Fibroblast of lung (primary cell): Measurements from ENCODE around the gene P2RX6. TPM values are rescaled to one million over a fixed set of nuclear protein-coding genes. Genes with fewer than 3 reads are reported as not detected.

Experiments
- DNase-seq, 2 donors: peaks; one replicate each; pipeline versions ENCODE4 v3.0.0 to v3.0.0-alpha.2; 2010; ENCODE audit warnings: low read depth in 2 of 2
- H2AFZ ChIP-seq: 2 replicates; pipeline ENCODE4 v1.5.1; 2012; ENCODE audit warnings: low read length, control low read depth, inconsistent platforms
- H3K27ac ChIP-seq: 2 replicates; pipeline ENCODE4 v1.5.1; 2011; ENCODE audit warnings: low read length, control low read depth; ENCODE audit not compliant: insufficient read depth
- H3K27me3 ChIP-seq: 2 replicates; pipeline ENCODE4 v1.5.1; 2011; ENCODE audit warnings: mild to moderate bottlenecking, low read length; ENCODE audit not compliant: control insufficient read depth, insufficient read depth
- H3K36me3 ChIP-seq: 2 replicates; pipeline ENCODE4 v1.5.1; 2011; ENCODE audit warnings: low read length; ENCODE audit not compliant: control insufficient read depth, insufficient read depth
- H3K4me1 ChIP-seq: 2 replicates; pipeline ENCODE4 v1.5.1; 2011; ENCODE audit warnings: low read length; ENCODE audit not compliant: control insufficient read depth, insufficient read depth; ENCODE audit errors: extremely low read depth
- H3K4me2 ChIP-seq: 2 replicates; pipeline ENCODE4 v1.5.1; 2011; ENCODE audit warnings: low read length, control low read depth; ENCODE audit not compliant: insufficient read depth; ENCODE audit errors: extremely low read depth
- H3K4me3 ChIP-seq, 4 experiments: fragments of 200-600 bp in 1 of 4; sonication (generic) in 1 of 4; replicated peaks in 1 of 4; 2 replicates each; pipeline ENCODE4 v1.5.1; 2011 to 2016; ENCODE audit warnings: low read length in 4 of 4, low read depth in 3 of 4, mild to moderate bottlenecking in 3 of 4, control low read depth in 2 of 4, inconsistent platforms in 1 of 4, mixed read lengths in 1 of 4; ENCODE audit not compliant: insufficient read depth in 1 of 4; ENCODE audit errors: control extremely low read depth in 1 of 4
- H3K79me2 ChIP-seq: 2 replicates; pipeline ENCODE4 v1.5.1; 2012; ENCODE audit warnings: mild to moderate bottlenecking, low read length, inconsistent platforms; ENCODE audit not compliant: control insufficient read depth, insufficient read depth
- H3K9ac ChIP-seq: 2 replicates; pipeline ENCODE4 v1.5.1; 2011; ENCODE audit warnings: mild to moderate bottlenecking, low read length, control low read depth; ENCODE audit not compliant: insufficient read depth
- H3K9me3 ChIP-seq: 2 replicates; pipeline ENCODE4 v1.5.1; 2012; ENCODE audit warnings: low read depth, low read length; ENCODE audit not compliant: control insufficient read depth, insufficient read depth
- H4K20me1 ChIP-seq: 2 replicates; pipeline ENCODE4 v1.5.1; 2011; ENCODE audit warnings: low read length; ENCODE audit not compliant: control insufficient read depth, insufficient read depth; ENCODE audit errors: extremely low read depth
- EZH2 ChIP-seq: IDR thresholded peaks from 2 replicates; pipeline ENCODE4 v1.5.1; 2012; ENCODE audit warnings: low read length, control low read depth, mild to moderate bottlenecking; ENCODE audit errors: missing control alignments
- polyA plus RNA-seq, 2 donors: library from polyadenylated mRNA; depleted of rRNA in 1 of 2; stranded (reverse) in 1 of 2; unstranded in 1 of 2; fragments of >200 nt; gene quantifications; 2 replicates each; pipeline ENCODE4 v1.2.1, GENCODE V29; 2011 to 2012; ENCODE audit warnings: missing spikeins in 1 of 2
- total RNA-seq: library from RNA; depleted of rRNA; stranded (reverse); fragments of >200 nt; gene quantifications from 2 replicates; pipeline ENCODE4 v1.2.1, GENCODE V29; 2014
- TF ChIP-seq, protein P1 (sequence below), 2 donors: IDR thresholded peaks in 1 of 2; conservative IDR thresholded peaks in 1 of 2; 1 replicate in 1 of 2; 2 replicates in 1 of 2; pipeline ENCODE4 v1.5.1; 2011 to 2012; ENCODE audit warnings: low read length in 2 of 2, control low read depth in 1 of 2, inconsistent platforms in 1 of 2, low read depth in 1 of 2, mild to moderate bottlenecking in 1 of 2

Gene P2RX6
- total and polyA plus RNA-seq, 2 donors (not counting 1 experiment from before 2014, with no cell fraction given), result 3.6 to 17.8 TPM

DNA sequence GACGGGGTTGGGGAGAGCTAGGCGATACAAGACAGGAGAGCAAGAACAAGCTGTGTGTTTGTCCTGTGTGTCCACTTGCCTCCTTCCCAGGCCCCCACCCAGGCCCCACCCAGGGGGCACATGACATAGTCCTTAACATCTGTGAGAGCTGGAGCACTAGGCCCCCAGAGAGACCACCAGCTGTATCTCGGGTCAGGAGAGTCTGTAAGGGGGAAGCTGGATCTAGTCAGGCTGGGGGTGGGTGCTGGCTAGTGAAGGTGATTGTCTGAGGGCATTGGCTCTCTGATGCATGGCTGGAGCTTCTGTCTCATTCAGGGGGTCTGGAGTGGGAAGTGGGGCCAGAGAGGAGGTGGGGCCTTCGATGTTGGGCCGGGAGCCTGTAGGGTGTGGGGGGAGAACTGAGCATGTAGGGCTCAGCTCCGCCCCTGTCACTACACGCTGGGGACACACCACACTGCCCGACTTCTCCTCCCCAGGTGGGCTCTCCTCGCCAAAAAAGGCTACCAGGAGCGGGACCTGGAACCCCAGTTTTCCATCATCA lies 571 bp downstream of the P2RX6 start:
- Histone ChIP-seq H2AFZ (no peak overlapping the region), H3K4me3 (peak overlapping the region in 3 of 4 experiments; percentile 14 to 67 (median 37)), H3K79me2 (no peaks in the 10 kb centered on the region), H3K9ac (peak overlapping the region; percentile 63), H3K4me1 (peaks cover 14% of the 10 kb centered on the region), H3K36me3 (no peaks in the 10 kb centered on the region), H3K9me3 (no peaks in the 10 kb centered on the region), H3K27me3 (no peaks in the 10 kb centered on the region), H3K4me2 (peak overlapping the region; percentile 59), H3K27ac (peak overlapping the region; percentile 93), H4K20me1 (no peaks in the 10 kb centered on the region)
- no peak for TF ChIP-seq EZH2
- TF ChIP-seq, protein P1, sequence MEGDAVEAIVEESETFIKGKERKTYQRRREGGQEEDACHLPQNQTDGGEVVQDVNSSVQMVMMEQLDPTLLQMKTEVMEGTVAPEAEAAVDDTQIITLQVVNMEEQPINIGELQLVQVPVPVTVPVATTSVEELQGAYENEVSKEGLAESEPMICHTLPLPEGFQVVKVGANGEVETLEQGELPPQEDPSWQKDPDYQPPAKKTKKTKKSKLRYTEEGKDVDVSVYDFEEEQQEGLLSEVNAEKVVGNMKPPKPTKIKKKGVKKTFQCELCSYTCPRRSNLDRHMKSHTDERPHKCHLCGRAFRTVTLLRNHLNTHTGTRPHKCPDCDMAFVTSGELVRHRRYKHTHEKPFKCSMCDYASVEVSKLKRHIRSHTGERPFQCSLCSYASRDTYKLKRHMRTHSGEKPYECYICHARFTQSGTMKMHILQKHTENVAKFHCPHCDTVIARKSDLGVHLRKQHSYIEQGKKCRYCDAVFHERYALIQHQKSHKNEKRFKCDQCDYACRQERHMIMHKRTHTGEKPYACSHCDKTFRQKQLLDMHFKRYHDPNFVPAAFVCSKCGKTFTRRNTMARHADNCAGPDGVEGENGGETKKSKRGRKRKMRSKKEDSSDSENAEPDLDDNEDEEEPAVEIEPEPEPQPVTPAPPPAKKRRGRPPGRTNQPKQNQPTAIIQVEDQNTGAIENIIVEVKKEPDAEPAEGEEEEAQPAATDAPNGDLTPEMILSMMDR (conservative IDR thresholded peaks at IDR 0.05 in 1 of 2, IDR thresholded peaks at IDR 0.05 in 1 of 2; ENCODE audit: low read depth in 1 of 2, low read length in 2 of 2), result no peak
- no peak for DNase-seq

DNA sequence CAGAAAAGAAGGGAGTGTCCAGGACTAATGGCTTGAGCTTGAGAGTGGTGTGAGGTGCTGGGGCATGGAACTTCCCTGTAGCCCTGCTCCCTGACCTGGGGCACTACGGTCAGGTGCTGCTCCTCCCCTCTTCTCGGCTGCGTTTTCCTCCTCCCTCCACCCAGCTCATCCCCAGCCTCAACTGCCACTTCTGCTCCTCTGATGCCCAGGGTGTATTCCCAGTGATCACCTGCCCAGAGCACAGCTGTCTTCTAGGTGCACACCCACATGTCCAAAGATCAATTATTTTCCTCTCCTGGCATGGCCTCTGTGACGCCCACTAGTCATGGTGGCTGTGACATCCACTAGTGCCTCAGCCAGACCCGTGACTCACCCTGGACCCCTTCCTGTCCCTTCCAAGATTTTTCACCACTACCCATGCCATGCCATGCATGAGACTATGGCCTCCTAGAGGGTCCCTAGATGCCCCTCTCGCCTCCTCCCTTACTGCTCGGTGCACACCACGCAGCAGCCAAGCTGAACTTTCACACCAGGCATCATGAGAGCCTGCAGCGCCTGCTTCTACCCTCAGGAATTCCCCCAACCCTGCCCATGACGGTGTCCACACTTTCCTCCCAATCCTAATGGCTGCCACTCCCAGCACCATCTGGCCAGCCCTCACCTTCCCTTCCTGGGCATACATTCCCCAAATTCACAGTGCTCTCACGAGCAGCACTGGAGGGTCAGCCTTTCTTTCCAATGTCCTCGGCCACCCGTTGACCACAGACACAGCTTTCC lies 1.9 kb downstream of the P2RX6 start:
- Histone ChIP-seq H2AFZ (no peak overlapping the region), H3K9me3 (no peaks in the 10 kb centered on the region), H3K4me1 (peaks cover 14% of the 10 kb centered on the region), H3K27ac (no peak overlapping the region), H3K79me2 (no peaks in the 10 kb centered on the region), H3K4me3 (no peak overlapping the region), H3K9ac (no peak overlapping the region), H3K36me3 (no peaks in the 10 kb centered on the region), H3K4me2 (no peak overlapping the region), H4K20me1 (no peaks in the 10 kb centered on the region), H3K27me3 (no peaks in the 10 kb centered on the region)
- no peak for DNase-seq
- no peak for TF ChIP-seq EZH2

DNA sequence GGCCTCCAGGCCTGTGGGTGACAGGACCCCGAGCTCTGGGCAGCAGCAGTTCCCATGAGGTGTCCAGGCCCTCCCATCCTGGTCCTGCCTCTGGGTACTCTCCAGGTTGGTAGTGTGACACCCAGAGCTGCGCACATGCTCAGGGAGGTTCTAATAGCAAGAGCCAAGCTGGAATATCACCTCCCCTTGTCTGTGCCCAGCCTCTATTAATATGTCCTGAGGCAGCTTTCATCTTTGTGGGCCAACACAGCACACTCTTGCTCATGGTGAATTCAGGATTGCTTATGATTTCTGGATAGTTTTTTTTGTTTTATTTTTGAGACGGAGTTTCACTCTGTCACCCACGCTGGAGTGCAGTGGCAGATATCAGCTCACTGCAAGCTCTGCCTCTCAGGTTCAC lies 3.3 kb downstream of the P2RX6 start:
- no peak overlapping the region for H3K4me2 ChIP-seq
- TF ChIP-seq, protein P1 (conservative IDR thresholded peaks at IDR 0.05 in 1 of 2, IDR thresholded peaks at IDR 0.05 in 1 of 2; ENCODE audit: low read depth in 1 of 2, low read length in 2 of 2), result no peak
- TF ChIP-seq EZH2, result no peak
- H3K9ac ChIP-seq, result no peak overlapping the region
- H3K4me1 ChIP-seq, result peaks cover 14% of the 10 kb centered on the region
- no peak overlapping the region for H3K4me3 ChIP-seq
- no peak overlapping the region for H2AFZ ChIP-seq
- H3K27ac ChIP-seq, result no peak overlapping the region
- DNase-seq, result no peak
- H3K27me3 ChIP-seq, result no peaks in the 10 kb centered on the region
- no peaks in the 10 kb centered on the region for H3K36me3 ChIP-seq
- no peaks in the 10 kb centered on the region for H4K20me1 ChIP-seq
- no peaks in the 10 kb centered on the region for H3K79me2 ChIP-seq
- H3K9me3 ChIP-seq, result no peaks in the 10 kb centered on the region
